GM21786 (cell line): ENCODE data around the gene KCNRG.
"Not testable (repeated sequence)": the region's sequence is repeated elsewhere in the genome, so short reads cannot be mapped to it uniquely, and the experiment has no call there.

Experiments used
- ATAC-seq: cut with Tn5 transposase; IDR thresholded peaks from one replicate; pipeline ENCODE4 v1.9.1; 2021; ENCODE audit not compliant: unreplicated experiment

The KCNRG gene

GRCh38 chr13:50015258-50015657 is at the start of gene KCNRG:
Gene KCNRG, plus strand, starts transcription at chr13:50015444. Its CDS starts 50 bp downstream, at chr13:50015494.
- no peak for ATAC-seq

GRCh38 chr13:49967456-49967855 is 47.8 kb upstream of the KCNRG start:
- no peak for ATAC-seq

- ATAC-seq, result no peak
Measured at GRCh38 chr13:49972709-49973108, 42.5 kb upstream of the KCNRG start.

- ATAC-seq, result no peak
Measured at GRCh38 chr13:49975826-49976225, 39.4 kb upstream of the KCNRG start.

- peak; percentile 80 for ATAC-seq
Measured at GRCh38 chr13:49976314-49977258, 38.7 kb upstream of the KCNRG start.

GRCh38 chr13:49977992-49978391 is 37.3 kb upstream of the KCNRG start:
- ATAC-seq, result no peak

GRCh38 chr13:49980266-49980665 is 35.0 kb upstream of the KCNRG start:
- ATAC-seq, result no peak

- no peak for ATAC-seq
Measured at GRCh38 chr13:49985129-49985528, 30.1 kb upstream of the KCNRG start.

GRCh38 chr13:49986471-49986870 is 28.8 kb upstream of the KCNRG start:
- no peak for ATAC-seq

GRCh38 chr13:49990612-49991011 is 24.6 kb upstream of the KCNRG start:
- ATAC-seq, result not testable (repeated sequence)

- no peak for ATAC-seq
Measured at GRCh38 chr13:49993111-49993510, 22.1 kb upstream of the KCNRG start.

- no peak for ATAC-seq
Measured at GRCh38 chr13:49993666-49994065, 21.6 kb upstream of the KCNRG start.

GRCh38 chr13:49995625-49996101 is 19.6 kb upstream of the KCNRG start:
- no peak for ATAC-seq

- peak; percentile 52 for ATAC-seq
Measured at GRCh38 chr13:49996161-49996915, 18.9 kb upstream of the KCNRG start.

GRCh38 chr13:49996951-49997895 is 18.0 kb upstream of the KCNRG start, which contains the start of gene TRIM13:
Gene TRIM13, plus strand, starts transcription at chr13:49997042. Its CDS starts 14,899 bp downstream, at chr13:50011941.
- ATAC-seq, result peak; percentile 72

GRCh38 chr13:49997955-49998354 is 17.3 kb upstream of the KCNRG start:
- no peak for ATAC-seq

- no peak for ATAC-seq
Measured at GRCh38 chr13:49998714-49999624, 16.3 kb upstream of the KCNRG start.

GRCh38 chr13:50001287-50001686 is 14.0 kb upstream of the KCNRG start:
- no peak for ATAC-seq

GRCh38 chr13:50006426-50007135 is 8.7 kb upstream of the KCNRG start:
- ATAC-seq, result no peak
